Measurements from ENCODE around the gene PRRX2.

The PRRX2 gene

DNA sequence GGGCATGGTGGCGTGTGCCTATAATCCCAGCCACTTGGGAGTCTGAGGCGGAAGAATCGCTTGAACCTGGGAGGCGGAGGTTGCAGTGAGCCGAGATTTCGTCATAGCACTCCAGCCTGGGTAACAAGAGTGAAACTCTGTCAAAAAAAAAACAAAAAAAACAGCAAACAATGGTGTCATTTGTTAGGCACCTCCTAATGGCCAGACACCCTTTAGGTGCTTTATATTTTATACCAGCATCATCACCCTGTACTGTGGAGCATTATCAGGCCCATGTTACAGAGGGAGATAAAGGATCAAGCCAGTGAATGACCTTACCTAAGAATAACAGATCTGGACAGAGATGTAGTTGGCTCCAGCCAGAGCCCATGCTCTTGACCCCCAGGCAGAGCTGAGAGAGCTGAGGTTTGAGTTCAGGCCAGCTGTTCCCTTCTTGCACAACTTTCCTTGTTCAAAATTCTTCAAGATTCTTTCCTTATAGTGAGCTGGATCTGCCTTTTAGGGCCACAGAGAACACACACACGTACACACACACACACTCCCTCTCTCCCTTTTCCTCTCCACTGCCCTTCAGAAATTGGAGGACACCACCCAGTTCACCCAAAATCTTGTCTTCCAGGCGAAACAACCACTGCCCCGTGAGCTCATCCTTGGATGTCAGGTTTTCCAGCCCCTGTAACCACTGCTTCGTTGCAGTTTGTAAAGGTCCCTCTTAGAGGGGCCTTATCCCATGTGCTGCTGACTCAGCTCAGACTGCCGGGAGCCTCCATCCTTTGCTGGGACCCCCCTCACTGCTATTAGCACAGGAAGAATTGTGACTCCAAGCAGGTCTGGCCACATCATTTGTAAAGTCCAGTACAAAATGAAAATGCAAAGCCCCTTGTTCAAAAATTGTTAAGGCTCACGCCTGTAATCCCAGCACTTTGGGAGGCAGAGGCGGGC lies 97.8 kb downstream of the PRRX2 start:
- no peak for DNase-seq

DNA sequence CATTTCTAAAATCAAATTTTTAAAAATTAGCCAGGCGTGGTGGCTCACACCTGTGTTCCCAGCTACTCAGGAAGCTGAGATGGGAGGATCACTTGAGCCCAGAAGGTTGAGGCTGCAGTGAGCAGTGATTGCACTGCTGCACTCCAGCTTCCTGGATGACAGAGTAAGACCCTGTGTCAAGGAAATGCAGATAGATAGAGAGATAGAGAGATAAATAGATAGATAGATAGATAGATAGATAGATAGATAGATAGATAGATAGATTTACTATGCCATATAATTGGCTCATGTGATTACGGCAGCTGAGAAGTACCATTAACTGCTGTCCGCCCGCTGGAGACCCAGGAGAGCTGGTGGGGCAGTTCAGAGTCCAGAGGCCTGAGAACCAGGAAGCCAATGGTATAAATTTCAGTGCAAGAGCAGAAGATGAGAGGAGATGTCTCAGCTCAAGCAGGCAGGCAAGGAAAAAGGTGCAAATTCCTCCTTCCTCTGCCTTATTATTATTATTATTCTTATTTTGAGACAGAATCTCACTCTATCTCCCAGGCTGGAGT lies 100.4 kb downstream of the PRRX2 start:
- no peak for DNase-seq

DNA sequence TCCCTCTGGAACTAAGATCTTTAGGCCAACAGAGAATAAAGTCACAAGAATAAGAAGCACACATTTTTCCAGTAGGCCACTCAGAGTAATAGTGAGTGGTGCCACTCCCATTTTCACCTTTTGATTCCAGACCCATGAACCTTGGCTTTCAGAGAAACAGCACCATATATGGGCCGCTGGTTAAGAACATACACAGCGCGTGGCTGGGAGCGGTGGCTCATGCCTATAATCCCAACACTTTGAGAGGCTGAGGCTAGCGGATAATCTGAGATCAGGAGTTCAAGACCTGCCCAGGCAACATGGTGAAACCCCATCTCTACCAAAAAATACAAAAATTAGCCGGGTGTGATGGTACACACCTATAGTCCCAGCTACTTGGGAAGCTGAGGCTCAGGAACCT lies 103.0 kb downstream of the PRRX2 start:
- DNase-seq, result no peak

DNA sequence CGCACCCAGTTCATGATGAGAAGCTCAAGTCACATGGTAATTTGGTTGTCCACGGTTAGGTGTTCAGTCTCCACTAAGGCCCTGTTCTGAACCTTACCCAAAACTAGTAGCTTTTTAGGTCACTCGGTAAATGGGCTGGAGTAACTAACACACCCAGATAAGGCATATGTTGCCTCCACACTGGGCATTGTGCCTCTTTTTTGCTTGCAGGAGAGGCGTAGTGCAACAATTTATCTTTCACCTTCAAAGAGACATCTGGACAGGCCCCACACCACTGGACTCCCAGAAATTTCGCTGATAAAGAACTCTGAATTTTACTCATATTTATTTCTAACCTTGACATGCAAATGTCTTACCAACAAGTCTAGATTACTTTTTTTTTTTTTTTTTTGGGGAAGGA lies 104.2 kb downstream of the PRRX2 start:
- no peak for DNase-seq

DNA sequence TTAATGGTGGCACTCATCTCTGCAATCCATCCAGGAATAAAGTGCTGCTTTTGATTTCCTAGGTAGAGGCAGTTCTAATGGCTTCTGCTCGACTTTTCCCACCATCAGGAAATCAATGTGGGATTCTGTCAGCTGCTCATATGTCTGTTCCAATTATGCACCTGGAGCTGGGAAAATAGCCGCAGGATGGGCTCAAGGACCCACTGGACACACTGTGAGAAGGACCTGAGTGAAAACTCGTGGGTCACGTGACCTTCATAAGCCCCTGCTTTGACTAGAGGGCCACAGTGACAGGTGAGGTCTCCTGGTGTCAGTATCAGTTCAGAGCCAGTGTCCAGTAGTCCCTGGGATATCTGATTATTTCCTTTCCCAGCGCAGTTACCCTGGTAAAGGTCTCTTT lies 105.3 kb downstream of the PRRX2 start:
- no peak for DNase-seq
